ENCODE data around the gene PLXND1.

DNA sequence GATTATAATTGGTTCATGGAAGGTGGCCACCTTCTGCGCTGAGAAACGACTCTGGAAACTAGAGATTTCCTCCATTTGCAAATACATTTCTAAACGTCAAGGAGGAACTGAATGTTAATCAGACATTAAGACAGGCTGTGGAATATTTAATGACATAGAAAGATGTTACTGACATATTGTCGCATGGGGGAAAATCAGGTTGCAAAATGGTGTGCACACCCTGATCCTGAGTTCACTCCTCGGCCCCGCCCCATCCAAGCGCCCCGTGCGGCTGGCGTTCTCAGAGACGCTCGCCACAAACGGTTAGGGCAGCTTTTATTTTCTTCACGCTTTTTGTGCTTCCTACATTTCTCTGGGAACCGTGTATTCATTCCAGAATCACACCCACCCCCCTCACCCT is 52.8 kb downstream of the PLXND1 start:
- TF ChIP-seq, protein P1, sequence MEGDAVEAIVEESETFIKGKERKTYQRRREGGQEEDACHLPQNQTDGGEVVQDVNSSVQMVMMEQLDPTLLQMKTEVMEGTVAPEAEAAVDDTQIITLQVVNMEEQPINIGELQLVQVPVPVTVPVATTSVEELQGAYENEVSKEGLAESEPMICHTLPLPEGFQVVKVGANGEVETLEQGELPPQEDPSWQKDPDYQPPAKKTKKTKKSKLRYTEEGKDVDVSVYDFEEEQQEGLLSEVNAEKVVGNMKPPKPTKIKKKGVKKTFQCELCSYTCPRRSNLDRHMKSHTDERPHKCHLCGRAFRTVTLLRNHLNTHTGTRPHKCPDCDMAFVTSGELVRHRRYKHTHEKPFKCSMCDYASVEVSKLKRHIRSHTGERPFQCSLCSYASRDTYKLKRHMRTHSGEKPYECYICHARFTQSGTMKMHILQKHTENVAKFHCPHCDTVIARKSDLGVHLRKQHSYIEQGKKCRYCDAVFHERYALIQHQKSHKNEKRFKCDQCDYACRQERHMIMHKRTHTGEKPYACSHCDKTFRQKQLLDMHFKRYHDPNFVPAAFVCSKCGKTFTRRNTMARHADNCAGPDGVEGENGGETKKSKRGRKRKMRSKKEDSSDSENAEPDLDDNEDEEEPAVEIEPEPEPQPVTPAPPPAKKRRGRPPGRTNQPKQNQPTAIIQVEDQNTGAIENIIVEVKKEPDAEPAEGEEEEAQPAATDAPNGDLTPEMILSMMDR (IDR thresholded peaks at IDR 0.05; ENCODE audit: borderline replicate concordance, extremely low read depth, low read length, poor library complexity, severe bottlenecking): no peak
- TF ChIP-seq EZH2 (IDR thresholded peaks at IDR 0.05; ENCODE audit: borderline replicate concordance, low read depth, low read length, severe bottlenecking): no peak
